HG03439 (cell line): ENCODE data around the gene WASHC2A.
"Not testable (repeated sequence)": the region's sequence is repeated elsewhere in the genome, so short reads cannot be mapped to it uniquely, and the experiment has no call there.

Experiments used
- ATAC-seq: cut with Tn5 transposase; IDR thresholded peaks from one replicate; pipeline ENCODE4 v1.9.1; 2021; ENCODE audit warnings: mild to moderate bottlenecking, moderate library complexity; ENCODE audit not compliant: unreplicated experiment

WASHC2A gene

GRCh38 chr10:50067546-50068351 lies at the start of gene WASHC2A:
Gene WASHC2A (plus strand): TSS chr10:50067954. CDS start chr10:50068006, 52 bp downstream.
- peak; percentile 88 for ATAC-seq

- not testable (repeated sequence) for ATAC-seq
Measured at GRCh38 chr10:50019279-50019678, 48.5 kb upstream of the WASHC2A start.

GRCh38 chr10:50020451-50021024 lies 47.2 kb upstream of the WASHC2A start:
- ATAC-seq: not testable (repeated sequence)

- ATAC-seq: no peak
Measured at GRCh38 chr10:50021646-50022045, 46.1 kb upstream of the WASHC2A start.

GRCh38 chr10:50024716-50025383 lies 42.9 kb upstream of the WASHC2A start:
- ATAC-seq: not testable (repeated sequence)

- no peak for ATAC-seq
Measured at GRCh38 chr10:50025627-50026026, 42.1 kb upstream of the WASHC2A start.

GRCh38 chr10:50027195-50027594 lies 40.6 kb upstream of the WASHC2A start:
- no peak for ATAC-seq

GRCh38 chr10:50033481-50033880 lies 34.3 kb upstream of the WASHC2A start:
- no peak for ATAC-seq

GRCh38 chr10:50035337-50035736 lies 32.4 kb upstream of the WASHC2A start:
- ATAC-seq: not testable (repeated sequence)

- no peak for ATAC-seq
Measured at GRCh38 chr10:50044941-50045664, 22.7 kb upstream of the WASHC2A start.

- not testable (repeated sequence) for ATAC-seq
Measured at GRCh38 chr10:50046457-50046856, 21.3 kb upstream of the WASHC2A start.

- not testable (repeated sequence) for ATAC-seq
Measured at GRCh38 chr10:50047594-50047993, 20.2 kb upstream of the WASHC2A start.

GRCh38 chr10:50051995-50052660 lies 15.6 kb upstream of the WASHC2A start:
- ATAC-seq: not testable (repeated sequence)

GRCh38 chr10:50052778-50053376 lies 14.9 kb upstream of the WASHC2A start:
- ATAC-seq: not testable (repeated sequence)

- ATAC-seq: not testable (repeated sequence)
Measured at GRCh38 chr10:50055494-50056292, 12.1 kb upstream of the WASHC2A start.

- ATAC-seq: not testable (repeated sequence)
Measured at GRCh38 chr10:50056654-50057053, 11.1 kb upstream of the WASHC2A start.

- ATAC-seq: not testable (repeated sequence)
Measured at GRCh38 chr10:50058727-50059126, 9.0 kb upstream of the WASHC2A start.

GRCh38 chr10:50059946-50060345 lies 7.8 kb upstream of the WASHC2A start:
- ATAC-seq: not testable (repeated sequence)

- ATAC-seq: not testable (repeated sequence)
Measured at GRCh38 chr10:50061548-50061947, 6.2 kb upstream of the WASHC2A start.
